KMS-11 (cell line): Measurements from ENCODE around the gene PDS5A.
A peak's percentile ranks its signal among the peaks of the same experiment; 100 is the strongest.
"Not testable (repeated sequence)": the region's sequence is repeated elsewhere in the genome, so short reads cannot be mapped to it uniquely, and the experiment has no call there.

Experiments
- H2AFZ ChIP-seq: fragments of 200-600 bp; sonication (generic); 2 replicates; pipeline ENCODE4 v1.6.1; 2016; ENCODE audit warnings: antibody characterized with exemption, mixed run types, low read depth
- H3K27ac ChIP-seq: fragments of 200-600 bp; sonication (generic); 2 replicates; pipeline ENCODE4 v1.6.1; 2016; ENCODE audit warnings: mild to moderate bottlenecking, mixed run types
- H3K27me3 ChIP-seq: fragments of 200-600 bp; sonication (generic); 2 replicates; pipeline ENCODE4 v1.6.1; 2017; ENCODE audit warnings: mild to moderate bottlenecking, low read depth, mixed run types, moderate library complexity; ENCODE audit not compliant: insufficient read depth
- H3K36me3 ChIP-seq: fragments of 200-600 bp; sonication (generic); 2 replicates; pipeline ENCODE4 v1.6.1; 2017; ENCODE audit warnings: mild to moderate bottlenecking, mixed run types; ENCODE audit not compliant: insufficient read depth
- H3K4me1 ChIP-seq: fragments of 200-600 bp; sonication (generic); 2 replicates; pipeline ENCODE4 v1.6.1; 2016; ENCODE audit warnings: mild to moderate bottlenecking, low read depth, mixed run types; ENCODE audit not compliant: poor library complexity, severe bottlenecking
- H3K4me2 ChIP-seq: fragments of 200-600 bp; sonication (generic); 2 replicates; pipeline ENCODE4 v1.7.0; 2016; ENCODE audit warnings: mild to moderate bottlenecking, mixed run types
- H3K4me3 ChIP-seq: fragments of 200-600 bp; sonication (generic); IDR thresholded peaks from 2 replicates; pipeline ENCODE4 v1.6.1; 2017; ENCODE audit warnings: low read depth, low read length, mixed read lengths; ENCODE audit not compliant: insufficient read depth
- H3K79me2 ChIP-seq: fragments of 200-600 bp; sonication (generic); 2 replicates; pipeline ENCODE4 v1.6.1; 2016; ENCODE audit warnings: low read depth, mixed run types; ENCODE audit not compliant: insufficient read depth
- H3K9ac ChIP-seq: fragments of 200-600 bp; sonication (generic); 2 replicates; pipeline ENCODE4 v1.6.1; 2016; ENCODE audit warnings: mild to moderate bottlenecking, mixed run types
- H4K20me1 ChIP-seq: fragments of 200-600 bp; sonication (generic); 2 replicates; pipeline ENCODE4 v1.6.1; 2016; ENCODE audit warnings: mild to moderate bottlenecking, mixed run types; ENCODE audit not compliant: insufficient read depth
- CTCF ChIP-seq: fragments of 200-600 bp; sonication (generic); conservative IDR thresholded peaks from 2 replicates; pipeline ENCODE4 v1.6.1; 2017; ENCODE audit warnings: low read depth, mild to moderate bottlenecking, antibody characterized with exemption, low read length, moderate library complexity, mixed read lengths

PDS5A gene

GRCh38 chr4:39977489-39978377 is at the start of gene PDS5A:
TSS of gene PDS5A (minus strand) at chr4:39977911. CDS start at chr4:39976577, 1,334 bp downstream.
- Histone ChIP-seq H3K27ac (peak within 1 kb of the TSS; percentile 77), H3K79me2 (peaks cover 43% of the 10 kb centered on the region)

GRCh38 chr4:40024049-40024448 is 46.3 kb upstream of the PDS5A start:
- H2AFZ ChIP-seq, H3K36me3 ChIP-seq, H3K79me2 ChIP-seq, H3K4me2 ChIP-seq, H3K4me1 ChIP-seq, H4K20me1 ChIP-seq, H3K9ac ChIP-seq, H3K27me3 ChIP-seq, H3K4me3 ChIP-seq, H3K27ac ChIP-seq: not testable (repeated sequence)

More at GRCh38 chr4:39977489-39978377, at the start of gene PDS5A:
- Histone ChIP-seq H3K9ac (peak within 1 kb of the TSS; percentile 86), H3K4me3 (no peak within 1 kb of the TSS), H3K4me2 (peak within 1 kb of the TSS; percentile 93; the same call in 1 of the 2 replicates), H3K36me3 (no peaks in the 10 kb centered on the region), H3K4me1 (peaks cover 20% of the 10 kb centered on the region), H3K27me3 (no peaks in the 10 kb centered on the region), H2AFZ (peak within 1 kb of the TSS; percentile 93), H4K20me1 (no peaks in the 10 kb centered on the region)
- peak; percentile 37 for TF ChIP-seq CTCF

- not testable (repeated sequence) for H3K27ac ChIP-seq, H3K27me3 ChIP-seq, H3K36me3 ChIP-seq, H3K4me2 ChIP-seq, H2AFZ ChIP-seq, H3K79me2 ChIP-seq, H3K4me1 ChIP-seq, H3K9ac ChIP-seq, H3K4me3 ChIP-seq, H4K20me1 ChIP-seq
Measured at GRCh38 chr4:40021116-40021515, 43.4 kb upstream of the PDS5A start.

GRCh38 chr4:40020221-40020620 is 42.5 kb upstream of the PDS5A start:
- Histone ChIP-seq H2AFZ (no peak overlapping the region), H3K4me2 (no peak overlapping the region), H3K9ac (no peak overlapping the region), H3K36me3 (no peaks in the 10 kb centered on the region), H3K27me3 (no peaks in the 10 kb centered on the region), H3K4me1 (no peaks in the 10 kb centered on the region), H3K79me2 (no peaks in the 10 kb centered on the region), H3K27ac (no peak overlapping the region), H3K4me3 (no peak overlapping the region), H4K20me1 (no peaks in the 10 kb centered on the region)
- TF ChIP-seq CTCF: no peak

GRCh38 chr4:40016007-40016406 is 38.3 kb upstream of the PDS5A start:
- H3K4me2 ChIP-seq: no peak overlapping the region

More at GRCh38 chr4:40016007-40016406, 38.3 kb upstream of the PDS5A start:
- no peaks in the 10 kb centered on the region for H3K36me3 ChIP-seq
- H3K27ac ChIP-seq: no peak overlapping the region
- TF ChIP-seq CTCF: no peak
- no peak overlapping the region for H2AFZ ChIP-seq
- H3K9ac ChIP-seq: no peak overlapping the region
- no peaks in the 10 kb centered on the region for H3K4me1 ChIP-seq
- no peak overlapping the region for H3K4me3 ChIP-seq
- no peaks in the 10 kb centered on the region for H3K79me2 ChIP-seq
- no peaks in the 10 kb centered on the region for H3K27me3 ChIP-seq
- H4K20me1 ChIP-seq: no peaks in the 10 kb centered on the region
